GM21447 (cell line): Measurements from ENCODE around the gene ZNF624.
"Not testable (repeated sequence)": the region's sequence is repeated elsewhere in the genome, so short reads cannot be mapped to it uniquely, and the experiment has no call there.

Source experiments
- ATAC-seq: cut with Tn5 transposase; IDR thresholded peaks from one replicate; pipeline ENCODE4 v1.9.1; 2021; ENCODE audit not compliant: unreplicated experiment

Gene ZNF624

DNA sequence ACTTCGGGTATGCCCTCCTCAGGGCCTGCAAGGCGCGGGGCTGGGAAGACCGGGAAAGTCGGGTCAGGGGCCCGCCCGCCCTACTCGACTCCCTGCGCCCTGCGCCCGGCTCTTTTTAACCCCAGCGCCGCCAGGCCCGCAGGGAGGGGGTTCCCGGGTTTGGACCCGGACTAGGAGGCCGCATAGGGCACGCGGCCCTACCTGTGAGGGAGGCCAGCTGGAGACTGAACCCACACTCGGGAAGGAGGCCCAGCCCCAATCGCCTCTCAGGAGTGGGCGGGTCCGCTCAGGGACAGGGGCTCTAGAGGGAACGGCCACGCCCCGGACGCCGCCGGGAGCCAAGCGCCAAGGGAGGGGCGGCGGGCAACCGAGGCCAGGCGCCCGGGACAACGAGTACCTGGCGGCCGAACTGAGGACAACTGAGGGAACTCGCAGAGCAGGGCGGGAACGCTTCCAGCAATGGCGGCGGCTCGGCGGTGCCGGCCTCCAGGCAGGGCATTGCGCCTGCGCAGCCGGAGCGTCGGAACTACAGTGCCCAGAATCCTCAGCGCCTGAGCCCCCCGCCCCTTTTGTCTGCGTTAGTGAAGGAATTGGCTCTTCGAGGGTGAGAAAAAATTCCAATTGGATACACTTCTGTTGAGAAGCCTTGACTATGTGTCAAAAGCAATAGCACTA, at the start of gene ZNF624:
Gene ZNF624 (minus strand): TSS at position 484 of the 675 bp plus-strand sequence.
- ATAC-seq: peak; percentile 84

- ATAC-seq: not testable (repeated sequence)
Observed at GRCh38 chr17:16697603-16698002, 44.0 kb upstream of the ZNF624 start.

GRCh38 chr17:16690447-16690846, 36.8 kb upstream of the ZNF624 start:
- ATAC-seq: not testable (repeated sequence)

GRCh38 chr17:16689731-16690281, 36.2 kb upstream of the ZNF624 start, which contains the start of gene CCDC144A:
CCDC144A (plus strand) TSS chr17:16690241; CDS start chr17:16690401, 160 bp downstream.
- ATAC-seq: not testable (repeated sequence)

GRCh38 chr17:16687151-16687550, 33.5 kb upstream of the ZNF624 start:
- ATAC-seq: not testable (repeated sequence)

DNA sequence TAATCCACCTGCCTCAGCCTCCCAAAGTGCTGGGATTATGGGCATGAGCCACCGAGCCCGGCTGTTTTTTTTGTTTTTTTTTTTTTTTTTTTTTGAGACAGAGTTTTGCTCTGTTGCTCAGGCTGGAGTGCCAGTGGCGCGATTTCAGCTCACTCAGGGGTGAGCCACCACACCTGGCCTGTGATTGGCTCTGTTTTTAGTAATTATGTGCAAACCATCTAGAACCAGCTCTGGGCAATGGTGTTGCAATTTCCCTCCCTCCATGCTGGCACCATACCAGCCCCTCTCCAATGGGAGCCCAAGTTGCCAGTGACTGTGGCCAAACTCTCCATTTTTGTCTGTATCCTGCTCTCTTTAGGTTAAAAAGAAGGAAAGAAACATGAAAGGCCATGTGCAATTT, 32.4 kb upstream of the ZNF624 start:
- ATAC-seq: not testable (repeated sequence)

- not testable (repeated sequence) for ATAC-seq
Observed at GRCh38 chr17:16683290-16684138, 29.9 kb upstream of the ZNF624 start.

DNA sequence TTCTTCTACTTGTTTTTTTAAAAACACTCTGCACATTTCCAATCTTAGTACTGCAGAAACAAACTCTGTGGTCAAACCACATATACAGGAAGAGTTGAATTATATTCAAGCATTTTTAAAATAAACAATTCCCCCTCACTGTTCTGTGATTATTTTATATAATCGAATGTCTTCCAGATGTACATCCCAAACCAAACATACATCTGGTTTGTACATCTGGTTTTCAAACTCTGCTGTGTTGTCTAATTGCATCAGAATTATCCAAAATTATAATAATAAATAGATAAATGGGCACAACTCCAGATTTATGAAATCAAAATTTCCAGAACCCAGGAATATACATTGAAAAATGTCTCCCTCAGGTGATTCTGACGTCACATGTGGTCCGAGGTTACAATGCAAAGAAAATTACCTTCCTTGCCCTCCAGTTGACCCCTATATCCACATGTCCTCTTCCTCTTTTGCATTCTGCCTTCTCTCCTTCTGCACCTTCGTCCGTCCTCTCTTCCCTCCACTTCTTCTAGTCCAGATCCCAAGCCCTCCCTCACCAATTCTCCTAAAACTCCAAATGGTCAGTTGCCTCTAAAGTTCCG, 23.1 kb upstream of the ZNF624 start:
- no peak for ATAC-seq

DNA sequence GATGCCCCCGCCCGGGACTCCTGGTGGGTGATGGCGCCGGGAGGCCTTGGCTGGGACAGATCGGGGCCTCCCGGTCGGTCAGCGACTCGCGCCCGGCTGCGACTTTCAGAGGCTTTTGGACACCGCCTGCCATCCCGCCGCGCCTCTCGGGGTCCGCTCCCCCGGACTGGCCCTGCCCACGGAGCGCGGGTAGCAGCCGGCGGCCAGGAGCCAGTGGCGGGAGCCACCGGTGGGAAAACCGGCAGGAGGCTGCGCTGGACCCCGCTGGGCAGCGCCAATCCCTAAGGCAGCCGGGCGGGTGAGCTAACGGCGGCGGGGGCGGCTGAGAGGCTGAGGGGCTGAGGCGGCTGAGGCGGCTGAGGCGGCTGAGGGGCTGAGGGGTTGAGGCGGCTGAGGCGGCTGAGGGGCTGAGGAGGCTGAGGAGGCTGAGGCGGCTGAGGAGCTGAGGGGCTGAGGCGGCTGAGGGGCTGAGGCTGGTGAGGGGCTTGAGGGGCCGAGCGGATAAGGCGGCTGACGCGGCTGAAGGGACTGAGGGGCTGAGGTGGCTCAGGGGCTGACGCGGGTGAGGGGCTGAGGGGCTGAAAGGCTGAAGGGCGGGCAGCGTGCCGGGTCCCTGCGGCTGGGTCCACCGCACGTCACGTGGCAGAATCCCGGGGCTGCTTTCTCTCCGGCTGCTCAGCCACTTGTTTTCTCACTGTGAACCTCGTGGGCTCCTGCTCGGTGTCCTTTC, 13.4 kb upstream of the ZNF624 start:
- ATAC-seq: not testable (repeated sequence)

DNA sequence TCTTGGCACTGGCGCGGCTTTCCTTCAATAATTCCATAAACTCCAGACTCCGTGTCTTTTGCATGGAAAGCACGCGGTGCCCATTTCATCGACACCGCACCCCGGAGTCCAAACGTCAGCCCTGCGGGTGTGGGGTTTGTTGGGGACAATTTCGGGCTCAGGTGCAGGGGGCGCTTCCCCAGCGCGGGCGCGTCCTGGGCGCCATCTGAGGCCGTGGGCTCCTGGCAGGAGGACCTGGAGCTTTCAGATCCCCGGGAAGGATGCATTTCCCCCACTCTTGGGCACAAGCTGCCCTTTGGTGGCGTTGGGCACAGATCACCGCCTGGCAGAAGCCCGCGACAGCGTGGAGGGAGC, 12.9 kb upstream of the ZNF624 start:
- not testable (repeated sequence) for ATAC-seq

DNA sequence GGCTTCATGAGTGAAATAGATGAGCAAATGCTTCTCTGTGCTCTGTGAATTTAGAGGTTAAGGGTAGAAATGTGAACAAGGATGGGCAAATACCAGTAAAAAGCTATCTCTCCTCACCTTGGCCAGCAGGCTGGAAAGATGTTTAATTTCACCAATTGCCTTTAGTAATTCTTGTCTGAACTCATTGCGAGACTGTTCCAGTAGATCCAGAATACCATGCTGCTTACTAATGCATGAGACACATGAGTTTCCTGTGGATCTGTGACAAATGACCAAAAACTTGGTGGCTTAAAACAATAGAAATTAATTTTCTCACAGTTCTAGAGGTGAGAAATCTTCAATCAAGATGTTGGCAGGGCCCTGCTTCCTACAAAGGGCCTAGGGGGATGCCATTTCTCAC, 9.3 kb upstream of the ZNF624 start:
- ATAC-seq: no peak

DNA sequence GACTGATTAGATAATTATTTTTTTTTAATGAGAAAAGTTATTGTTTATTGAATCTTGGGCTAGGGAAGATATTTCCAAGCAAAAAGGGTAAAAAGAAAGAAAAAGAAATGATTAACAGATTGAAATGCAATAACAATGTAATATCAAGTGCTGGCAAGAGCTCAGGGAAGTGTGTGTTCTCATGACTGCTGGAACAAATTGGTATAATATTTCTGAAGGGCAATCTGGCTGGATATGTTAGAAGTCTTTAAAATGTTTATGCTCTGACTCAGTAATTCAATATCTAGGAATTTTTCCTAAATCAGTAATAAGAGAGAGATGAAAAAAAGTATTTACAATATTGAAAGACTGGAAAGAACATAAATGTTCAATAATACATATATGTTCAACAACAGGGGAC, 7.6 kb upstream of the ZNF624 start:
- no peak for ATAC-seq

GRCh38 chr17:16652847-16653366, 743 bp downstream of the ZNF624 start:
- peak; percentile 31 for ATAC-seq

DNA sequence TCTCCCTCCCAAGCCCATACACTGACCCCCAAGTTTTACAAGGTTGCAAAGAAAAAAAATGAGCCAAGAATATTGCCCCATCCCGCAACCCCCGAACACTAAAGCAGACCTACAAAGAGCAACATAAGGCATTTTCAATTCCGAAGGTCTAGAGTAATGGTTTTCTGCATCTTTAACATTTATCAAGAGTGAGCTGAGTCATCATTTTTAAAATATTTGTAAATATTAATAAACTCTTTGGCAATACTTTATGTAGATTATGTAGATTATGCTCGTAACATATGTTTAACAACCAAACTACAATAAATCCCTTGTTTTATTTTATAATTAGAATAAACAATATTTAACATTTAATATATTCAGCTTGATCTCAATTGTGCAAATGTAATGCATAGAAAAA, 1.4 kb downstream of the ZNF624 start:
- ATAC-seq: no peak

DNA sequence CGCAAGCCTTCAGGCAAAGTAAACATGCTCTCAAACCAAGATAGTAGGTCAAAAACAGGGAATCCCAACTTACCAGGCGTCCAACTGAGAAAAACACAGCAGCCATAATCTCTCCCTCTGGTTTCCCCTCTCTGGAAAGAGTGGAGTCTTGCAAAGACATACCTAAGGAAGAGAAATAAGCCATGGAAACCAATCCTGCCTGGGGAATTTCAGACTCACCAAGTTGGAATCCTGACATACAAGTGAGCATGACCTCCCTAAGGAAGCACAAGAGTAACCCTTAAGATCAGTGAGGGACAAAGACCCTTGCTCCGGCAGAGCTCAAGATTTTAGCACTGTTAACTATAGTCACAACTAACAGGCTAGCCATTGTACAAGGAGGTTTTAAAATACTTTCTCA, 4.1 kb downstream of the ZNF624 start:
- no peak for ATAC-seq

DNA sequence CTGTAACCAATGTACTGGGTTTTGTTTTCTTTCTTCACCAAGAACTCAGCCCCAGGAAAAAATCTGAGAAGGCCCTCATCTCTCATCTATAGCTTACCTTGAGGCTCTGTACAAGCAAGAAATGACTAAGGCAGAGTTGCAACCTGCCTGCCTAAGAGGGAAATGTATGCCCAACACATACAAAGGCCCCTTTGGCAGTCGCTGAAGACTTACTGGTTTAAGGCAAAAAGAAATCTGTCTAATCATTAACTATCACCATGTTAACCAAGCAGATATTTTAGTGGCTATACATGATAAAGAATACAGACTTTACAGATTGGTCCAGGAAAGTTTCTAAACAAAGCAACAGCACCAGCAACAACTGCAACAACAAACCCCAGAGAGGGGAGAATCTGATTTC, 14.2 kb downstream of the ZNF624 start:
- no peak for ATAC-seq

- no peak for ATAC-seq
Observed at GRCh38 chr17:16623282-16623681, 30.4 kb downstream of the ZNF624 start.

DNA sequence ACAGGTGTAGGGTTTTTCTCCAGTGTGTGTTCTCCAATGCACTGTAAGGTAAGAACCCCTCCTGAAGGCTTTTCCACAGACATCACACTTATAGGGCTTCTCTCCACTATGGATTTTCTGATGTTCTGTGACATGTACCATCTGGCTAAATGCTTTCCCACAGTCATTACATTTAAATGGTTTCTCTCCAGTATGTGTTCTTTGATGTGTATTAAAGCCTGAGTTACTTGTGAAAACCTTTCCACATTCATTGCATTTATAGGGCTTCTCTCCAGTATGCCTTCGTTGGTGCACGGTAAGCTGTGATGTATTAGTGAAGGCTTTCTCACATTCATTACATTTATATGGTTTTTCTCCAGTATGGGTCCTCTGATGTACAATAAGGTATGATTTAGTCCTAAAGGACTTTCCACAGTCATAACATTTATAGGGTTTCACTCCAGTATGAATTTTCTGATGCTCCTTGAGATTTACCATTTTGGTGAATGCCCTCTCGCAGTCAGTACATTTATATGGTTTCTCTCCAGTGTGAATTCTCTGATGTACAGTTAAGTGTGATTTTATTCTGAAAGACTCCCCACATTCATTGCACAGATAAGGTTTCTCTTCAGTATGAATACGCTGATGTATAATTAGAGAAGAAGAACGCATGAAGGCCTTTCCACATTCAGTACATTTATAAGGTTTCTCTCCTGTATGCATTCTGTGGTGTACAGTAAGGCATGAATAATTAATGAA, 30.9 kb downstream of the ZNF624 start:
- ATAC-seq: no peak

GRCh38 chr17:16617481-16618060, 36.1 kb downstream of the ZNF624 start:
- ATAC-seq: no peak

DNA sequence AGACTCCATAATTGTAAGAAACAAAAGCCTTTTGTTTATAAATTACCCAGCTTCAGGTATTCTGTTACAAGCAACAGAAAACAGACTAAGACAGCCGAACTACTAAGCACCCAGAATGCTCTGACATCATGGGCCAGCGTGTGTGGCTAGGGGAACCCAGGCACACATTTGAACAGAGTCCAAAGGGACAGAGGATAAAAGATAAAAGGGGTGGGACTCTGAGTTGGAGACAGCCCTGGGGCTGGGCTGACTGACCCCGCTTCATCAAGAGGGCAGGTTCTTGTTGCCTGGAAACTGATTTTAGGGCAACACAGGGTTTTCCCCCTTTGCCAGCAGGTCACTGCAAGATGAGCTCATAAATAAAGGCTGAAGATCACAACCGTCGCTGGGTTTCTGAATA, 54.1 kb downstream of the ZNF624 start:
- no peak for ATAC-seq
